IMR-90 (cell line): ENCODE measurements around the gene PDZRN3. TPM values are rescaled to one million over a fixed set of nuclear protein-coding genes. Genes with fewer than 3 reads are reported as not detected.

ENCODE experiments used
- ATAC-seq: fragments of 200-7000 bp; cut with Tn5 transposase; 2 replicates; pipeline ENCODE4 v1.9.1; 2020; ENCODE audit warnings: low read depth, mild to moderate bottlenecking, moderate library complexity
- Bru-seq: library from RNA; stranded (reverse); fragments of 400-500 nt; gene quantifications from one replicate; lab custom pipeline; 2021; lab: Mats Ljungman, UMichigan
- BruChase-seq, 2 experiments: library from RNA; stranded (reverse); fragments of 400-500 nt; gene quantifications; one replicate each; lab custom pipeline; 2021; lab: Mats Ljungman, UMichigan
- BruUV-seq: library from RNA; stranded (reverse); fragments of 400-500 nt; replicated peaks from 2 replicates; lab custom pipeline; 2021; lab: Mats Ljungman, UMichigan
- CTCF ChIA-PET: fragments of 300-600 bp; formaldehyde crosslinking; extraction: SDS; loops from one replicate; lab custom pipeline; 2021; ENCODE audit warnings: antibody characterized with exemption; lab: Yijun Ruan, JAX
- POLR2A ChIA-PET: fragments of 300-600 bp; sonication (Branson Sonifier 250); formaldehyde crosslinking; loops from one replicate; lab custom pipeline; 2022; ENCODE audit warnings: antibody characterized with exemption; ENCODE audit not compliant: unreplicated experiment; lab: Charles Lee
- DNase-seq: peaks from one replicate; pipeline ENCODE4 v3.0.0; 2013
- H2AFZ ChIP-seq: replicated peaks from 2 replicates; pipeline ENCODE3; 2013; ENCODE audit warnings: low read length, mild to moderate bottlenecking; ENCODE audit not compliant: poor library complexity
- H2AK5ac ChIP-seq: 2 replicates; pipeline ENCODE4 v1.6.1; 2013; ENCODE audit warnings: low read depth, low read length, inconsistent platforms
- H2AK9ac ChIP-seq: replicated peaks from 2 replicates; pipeline ENCODE3; 2013; ENCODE audit warnings: mild to moderate bottlenecking, low read depth, low read length, moderate library complexity; ENCODE audit not compliant: poor library complexity
- H2BK120ac ChIP-seq: 2 replicates; pipeline ENCODE4 v1.6.1; 2013; ENCODE audit warnings: low read depth, low read length, inconsistent platforms
- H2BK15ac ChIP-seq: 3 replicates; pipeline ENCODE4 v1.6.1; 2013; ENCODE audit warnings: low read depth, low read length, inconsistent platforms
- H2BK20ac ChIP-seq: 2 replicates; pipeline ENCODE4 v1.6.1; 2013; ENCODE audit warnings: low read depth, mild to moderate bottlenecking, inconsistent platforms, low read length, moderate library complexity
- H2BK5ac ChIP-seq: 2 replicates; pipeline ENCODE4 v1.6.1; 2013; ENCODE audit warnings: mild to moderate bottlenecking, low read depth, low read length, inconsistent platforms; ENCODE audit not compliant: poor library complexity, severe bottlenecking
- H3K14ac ChIP-seq: replicated peaks from 2 replicates; pipeline ENCODE4 v1.6.1; 2013; ENCODE audit warnings: low read depth, low read length, inconsistent platforms
- H3K18ac ChIP-seq: 2 replicates; pipeline ENCODE4 v1.6.1; 2013; ENCODE audit warnings: low read depth, low read length, control low read depth
- H3K23ac ChIP-seq: 2 replicates; pipeline ENCODE4 v1.6.1; 2013; ENCODE audit warnings: low read depth, low read length, inconsistent platforms
- H3K27ac ChIP-seq: 2 replicates; pipeline ENCODE4 v1.5.1; 2013; ENCODE audit warnings: mild to moderate bottlenecking, control low read depth, low read length; ENCODE audit not compliant: insufficient read depth
- H3K27me3 ChIP-seq: 2 replicates; pipeline ENCODE4 v1.6.1; 2013; ENCODE audit warnings: low read length; ENCODE audit not compliant: control insufficient read depth, insufficient read depth
- H3K36me3 ChIP-seq: 2 replicates; pipeline ENCODE4 v1.6.1; 2013; ENCODE audit warnings: low read length, mixed read lengths; ENCODE audit not compliant: control insufficient read depth, insufficient read depth
- H3K4ac ChIP-seq: 2 replicates; pipeline ENCODE4 v1.6.1; 2013; ENCODE audit warnings: low read depth, low read length, inconsistent platforms
- H3K4me1 ChIP-seq: 2 replicates; pipeline ENCODE4 v1.6.1; 2013; ENCODE audit warnings: low read length, mixed read lengths; ENCODE audit not compliant: control insufficient read depth, insufficient read depth
- H3K4me2 ChIP-seq: 2 replicates; pipeline ENCODE4 v1.6.1; 2013; ENCODE audit warnings: low read depth, mild to moderate bottlenecking, control low read depth, low read length, moderate library complexity
- H3K4me3 ChIP-seq: 2 replicates; pipeline ENCODE4 v1.5.1; 2013; ENCODE audit warnings: low read depth, mild to moderate bottlenecking, control low read depth, low read length, moderate library complexity; ENCODE audit not compliant: insufficient read depth
- H3K56ac ChIP-seq: 2 replicates; pipeline ENCODE4 v1.6.1; 2013; ENCODE audit warnings: low read length, inconsistent platforms; ENCODE audit not compliant: insufficient read depth; ENCODE audit errors: extremely low read depth
- H3K79me1 ChIP-seq, 2 experiments: 2 replicates each; pipeline ENCODE4 v1.6.1; 2013; ENCODE audit warnings: low read length in 2 of 2, inconsistent platforms in 1 of 2, low read depth in 1 of 2
- H3K9ac ChIP-seq: 2 replicates; pipeline ENCODE4 v1.6.1; 2013; ENCODE audit warnings: low read depth, low read length, control low read depth
- H3K9me1 ChIP-seq: 2 replicates; pipeline ENCODE4 v1.6.1; 2013; ENCODE audit warnings: low read length, inconsistent platforms; ENCODE audit not compliant: insufficient read depth
- H3K9me3 ChIP-seq: 2 replicates; pipeline ENCODE4 v1.6.1; 2013; ENCODE audit warnings: low read length; ENCODE audit not compliant: control insufficient read depth, insufficient read depth
- H4K20me1 ChIP-seq: 2 replicates; pipeline ENCODE4 v1.6.1; 2013; ENCODE audit warnings: low read length, inconsistent platforms; ENCODE audit not compliant: insufficient read depth
- H4K5ac ChIP-seq: 2 replicates; pipeline ENCODE4 v1.6.1; 2013; ENCODE audit warnings: mild to moderate bottlenecking, low read depth, low read length, control low read depth
- H4K8ac ChIP-seq, 2 experiments: 2 replicates each; pipeline ENCODE4 v1.6.1; 2013; ENCODE audit warnings: low read depth in 2 of 2, low read length in 2 of 2, control low read depth in 1 of 2, inconsistent platforms in 1 of 2
- H4K91ac ChIP-seq: 2 replicates; pipeline ENCODE4 v1.6.1; 2013; ENCODE audit warnings: low read depth, low read length, inconsistent platforms; ENCODE audit not compliant: insufficient read depth
- BHLHE40 ChIP-seq: fragments of 150-350 bp; IDR thresholded peaks from 2 replicates; pipeline ENCODE4 v1.6.1; 2016; ENCODE audit warnings: mild to moderate bottlenecking, low read depth, low read length
- CEBPB ChIP-seq: IDR thresholded peaks from 2 replicates; pipeline ENCODE4 v1.6.1; 2012; ENCODE audit warnings: low read depth, low read length, improper control_type of control experiment
- CHD1 ChIP-seq: IDR thresholded peaks from 2 replicates; pipeline ENCODE4 v1.6.1; 2012; ENCODE audit warnings: low read depth, low read length, improper control_type of control experiment
- ELK1 ChIP-seq: fragments of 150-350 bp; IDR thresholded peaks from 2 replicates; pipeline ENCODE4 v1.6.1; 2016; ENCODE audit warnings: low read depth, mild to moderate bottlenecking, low read length, moderate library complexity, borderline replicate concordance
- MAFK ChIP-seq: IDR thresholded peaks from 2 replicates; pipeline ENCODE4 v1.6.1; 2012; ENCODE audit warnings: low read depth, low read length, improper control_type of control experiment
- POLR2A ChIP-seq: IDR thresholded peaks from 2 replicates; pipeline ENCODE4 v1.6.1; 2012; ENCODE audit warnings: mild to moderate bottlenecking, low read depth, low read length
- RAD21 ChIP-seq: IDR thresholded peaks from 2 replicates; pipeline ENCODE4 v1.6.1; 2012; ENCODE audit warnings: low read length, improper control_type of control experiment
- RFX5 ChIP-seq: IDR thresholded peaks from 2 replicates; pipeline ENCODE4 v1.8.0; 2012; ENCODE audit warnings: low read depth, mild to moderate bottlenecking, low read length, moderate library complexity
- SMC3 ChIP-seq: fragments of 150-350 bp; IDR thresholded peaks from 2 replicates; pipeline ENCODE4 v1.6.1; 2016; ENCODE audit warnings: low read depth, mild to moderate bottlenecking, antibody characterized with exemption, low read length, moderate library complexity
- WGBS, 2 experiments: methylation state at CpG; one replicate each; pipeline versions ENCODE4 v1.1.5 to v1.1.7; 2013; ENCODE audit warnings: missing lambda C conversion rate in 2 of 2; ENCODE audit not compliant: insufficient read length in 1 of 2; ENCODE audit errors: extremely low coverage in 2 of 2; 5-methylcytosine and 5-hydroxymethylcytosine counted together
- dilution Hi-C: fragments of 300-500 bp; cut with HindIII; formaldehyde crosslinking; loops from one replicate; pipeline ENCODE4 v1.14.3; 2018; ENCODE audit warnings: low sequenced_read_pairs; ENCODE audit not compliant: unreplicated experiment
- in situ Hi-C: fragments of 300-500 bp; cut with MboI; formaldehyde crosslinking; loops from 3 replicates; pipeline ENCODE4 v1.14.3; 2019; ENCODE audit warnings: low sequenced_read_pairs, inconsistent platforms, mixed read lengths
- intact Hi-C: fragments of 100-400 bp; cut with micrococcal nuclease; formaldehyde crosslinking; loops from 2 replicates; pipeline ENCODE4 v1.10.0; 2022
- long read RNA-seq: library from polyadenylated mRNA; unstranded; transcript quantifications from one replicate; pipeline ENCODE4 v2.0.0, GENCODE V29; 2021; ENCODE audit not compliant: unreplicated experiment
- polyA plus RNA-seq, 3 experiments: library from polyadenylated mRNA; depleted of rRNA; stranded (reverse); fragments of >200 nt; gene quantifications; 2 replicates each; pipeline ENCODE4 v1.2.3, GENCODE V29; 2012; ENCODE audit warnings: low replicate concordance in 1 of 3
- total RNA-seq: library from RNA; depleted of rRNA; stranded (reverse); fragments of >200 nt; gene quantifications from 2 replicates; pipeline ENCODE4 v1.2.3, GENCODE V29; 2012; rRNA removed

Gene PDZRN3
- total RNA-seq: 17.0 and 17.8 TPM in 2 replicates
- polyA plus RNA-seq (2012; rRNA removed): 9.4 and 10.3 TPM in 2 replicates
- 7.3 and 11.3 TPM in 2 replicates for polyA plus RNA-seq (2012; cell fraction: cytosol; rRNA removed)
- 14.4 and 24.7 TPM in 2 replicates for polyA plus RNA-seq (2012; cell fraction: nucleus; rRNA removed; ENCODE audit: low replicate concordance)
- Bru-seq, nascent RNA: percentile 91 among the genes with signal in this experiment
- percentile 80 among the genes with signal in this experiment for BruChase-seq, experiment 1, labeled RNA remaining after a 6-hour chase
- BruChase-seq, experiment 2, labeled RNA remaining after a 2-hour chase: percentile 90 among the genes with signal in this experiment
- long read RNA-seq, full-length matches to known transcripts: 11 of 32 reads
- long read RNA-seq, partial matches to known transcripts: 4 of 32 reads
- long read RNA-seq, other reads (novel, unspliced or antisense): 17 of 32 reads

GRCh38 chr3:73624821-73625665, at the start of gene PDZRN3:
PDZRN3 (minus strand) TSS chr3:73624941.
- Histone ChIP-seq H3K4me3 (peak within 1 kb of the TSS; percentile 71), H3K4me1 (peaks cover 8% of the 10 kb centered on the region), H3K4me2 (peak within 1 kb of the TSS; percentile 97), H3K56ac (peak within 1 kb of the TSS; percentile 66; the same call in 1 of the 2 replicates), H2BK120ac (peak within 1 kb of the TSS; percentile 75), H2AK9ac (peak within 1 kb of the TSS; percentile 59), H2BK20ac (peak within 1 kb of the TSS; percentile 75), H2AK5ac (peak within 1 kb of the TSS; percentile 69), H3K23ac (peak within 1 kb of the TSS; percentile 70), H3K27ac (peak within 1 kb of the TSS; percentile 68), H4K20me1 (peaks cover 20% of the 10 kb centered on the region; the same call in 1 of the 2 replicates), H3K9me3 (no peaks in the 10 kb centered on the region), H3K9me1 (no peaks in the 10 kb centered on the region; the same call in none of the 2 replicates), H3K27me3 (no peaks in the 10 kb centered on the region), H4K91ac (peak within 1 kb of the TSS; percentile 53), H3K9ac (peak within 1 kb of the TSS; percentile 77), H2AFZ (peak within 1 kb of the TSS; percentile 97), H2BK15ac (peak within 1 kb of the TSS; percentile 67; the same call in 2 of the 3 replicates), H4K8ac (peak within 1 kb of the TSS; percentile 35 to 75; a peak in 2 of 4 replicates), H3K36me3 (no peaks in the 10 kb centered on the region), H3K14ac (peak within 1 kb of the TSS; percentile 89), H2BK5ac (peak within 1 kb of the TSS; percentile 32), H3K4ac (peak within 1 kb of the TSS; percentile 86), H4K5ac (peak within 1 kb of the TSS; percentile 13), H3K79me1 (peaks cover 6 to 32% of the 10 kb centered on the region in 2 experiments; a peak in 3 of 4 replicates), H3K18ac (peak within 1 kb of the TSS; percentile 74)
- TF ChIP-seq ELK1: no peak
- no peak for TF ChIP-seq CEBPB
- no peak for TF ChIP-seq BHLHE40
- TF ChIP-seq POLR2A: peak; percentile 71; the same call in 1 of the 2 replicates
- TF ChIP-seq RAD21: 0 out of 2 replicates have a peak, but pooled peaks have one; percentile 6
- no peak for TF ChIP-seq CHD1
- peak; percentile 1; the same call in 1 of the 2 replicates for TF ChIP-seq SMC3
- TF ChIP-seq RFX5: no peak
- peak; percentile 31; the same call in 1 of the 2 replicates for TF ChIP-seq MAFK
- WGBS, 2 experiments: 0% methylated on average over 19 of the region's 55 CpGs; no CpG with 5 or more reads in 1 of the 2 experiments
- dilution Hi-C loops: loop anchor here (25.0 kb wide), 1 partner anchor 113 kb away; no protein-coding TSS in a partner anchor
- BruUV-seq: no TSS peak
- intact Hi-C loops: loop anchor here (1.0 to 5.0 kb wide), 7 partner anchors 102 to 523 kb away; no protein-coding TSS in a partner anchor
- CTCF ChIA-PET: interaction anchor here (0.8 to 2.0 kb wide), 5 partner anchors 112 to 224 kb away, joined by 3 to 8 read pairs (median 7); no protein-coding TSS in a partner anchor
- POLR2A ChIA-PET: interaction anchor here (0.9 kb wide), 1 partner anchor 8 kb away, joined by 3 read pairs; no protein-coding TSS in a partner anchor
- ATAC-seq: peak; percentile 66
- in situ Hi-C loops: loop anchor here (5.0 to 25.0 kb wide), 2 partner anchors 113 to 222 kb away; no protein-coding TSS in a partner anchor
- peak; percentile 82 for DNase-seq
